Loucy (cell line): ENCODE results near the gene PLD5.

Source experiments
- CTCF ChIP-seq: fragments of 200-600 bp; sonication (generic); conservative IDR thresholded peaks from 2 replicates; pipeline ENCODE4 v1.5.1; 2014; ENCODE audit warnings: mild to moderate bottlenecking, antibody characterized with exemption, low read length
- EZH2phosphoT487 ChIP-seq: fragments of 200-600 bp; IDR thresholded peaks from 2 replicates; pipeline ENCODE4 v1.6.1; 2018; ENCODE audit warnings: antibody characterized with exemption, mild to moderate bottlenecking, moderate library complexity, borderline replicate concordance

GRCh38 chr1:242162140-242162539, 362.4 kb downstream of the PLD5 start:
- TF ChIP-seq CTCF (no peak), EZH2phosphoT487 (no peak)
